Measurements from ENCODE around the gene ASB3.
"Not testable (repeated sequence)": the region's sequence is repeated elsewhere in the genome, so short reads cannot be mapped to it uniquely, and the experiment has no call there.

The ASB3 gene

GRCh38 chr2:53786705-53787613 is at the start of gene ASB3, which contains the start of gene ERLEC1:
ASB3 (minus strand) TSS chr2:53786953; CDS start chr2:53765572, 21,381 bp downstream.
ERLEC1 (plus strand) TSS chr2:53787044; CDS start chr2:53787211, 167 bp downstream.
- in situ Hi-C loops (cut with MboI; ENCODE audit: low sequenced_read_pairs), result no loop called here

GRCh38 chr2:53829980-53830290 is 43.2 kb upstream of the ASB3 start:
- in situ Hi-C loops (cut with MboI; ENCODE audit: low sequenced_read_pairs), result not testable (repeated sequence)

GRCh38 chr2:53829273-53829979 is 42.7 kb upstream of the ASB3 start:
- in situ Hi-C loops (cut with MboI; ENCODE audit: low sequenced_read_pairs), result no loop called here

GRCh38 chr2:53828331-53828730 is 41.6 kb upstream of the ASB3 start:
- in situ Hi-C loops (cut with MboI; ENCODE audit: low sequenced_read_pairs), result no loop called here

- in situ Hi-C loops (cut with MboI; ENCODE audit: low sequenced_read_pairs), result no loop called here
Measured at GRCh38 chr2:53827398-53828175, 40.8 kb upstream of the ASB3 start.

GRCh38 chr2:53826587-53827397 is 40.0 kb upstream of the ASB3 start:
- in situ Hi-C loops (cut with MboI; ENCODE audit: low sequenced_read_pairs), result no loop called here

- in situ Hi-C loops (cut with MboI; ENCODE audit: low sequenced_read_pairs), result no loop called here
Measured at GRCh38 chr2:53826030-53826410, 39.3 kb upstream of the ASB3 start.

GRCh38 chr2:53823639-53824038 is 36.9 kb upstream of the ASB3 start:
- in situ Hi-C loops (cut with MboI; ENCODE audit: low sequenced_read_pairs), result not testable (repeated sequence)

- in situ Hi-C loops (cut with MboI; ENCODE audit: low sequenced_read_pairs), result no loop called here
Measured at GRCh38 chr2:53821810-53822209, 35.1 kb upstream of the ASB3 start.

GRCh38 chr2:53820711-53821110 is 34.0 kb upstream of the ASB3 start:
- in situ Hi-C loops (cut with MboI; ENCODE audit: low sequenced_read_pairs), result no loop called here

- in situ Hi-C loops (cut with MboI; ENCODE audit: low sequenced_read_pairs), result no loop called here
Measured at GRCh38 chr2:53820048-53820447, 33.3 kb upstream of the ASB3 start.

GRCh38 chr2:53819634-53820033 is 32.9 kb upstream of the ASB3 start:
- in situ Hi-C loops (cut with MboI; ENCODE audit: low sequenced_read_pairs), result no loop called here

GRCh38 chr2:53818854-53819435 is 32.2 kb upstream of the ASB3 start:
- in situ Hi-C loops (cut with MboI; ENCODE audit: low sequenced_read_pairs), result no loop called here

GRCh38 chr2:53813151-53813550 is 26.4 kb upstream of the ASB3 start:
- in situ Hi-C loops (cut with MboI; ENCODE audit: low sequenced_read_pairs), result no loop called here

GRCh38 chr2:53811601-53812000 is 24.8 kb upstream of the ASB3 start:
- in situ Hi-C loops (cut with MboI; ENCODE audit: low sequenced_read_pairs), result no loop called here

GRCh38 chr2:53802617-53803151 is 15.9 kb upstream of the ASB3 start:
- in situ Hi-C loops (cut with MboI; ENCODE audit: low sequenced_read_pairs), result no loop called here

GRCh38 chr2:53801547-53801946 is 14.8 kb upstream of the ASB3 start:
- in situ Hi-C loops (cut with MboI; ENCODE audit: low sequenced_read_pairs), result no loop called here

GRCh38 chr2:53793821-53794220 is 7.1 kb upstream of the ASB3 start:
- in situ Hi-C loops (cut with MboI; ENCODE audit: low sequenced_read_pairs), result no loop called here

GRCh38 chr2:53793261-53793660 is 6.5 kb upstream of the ASB3 start:
- in situ Hi-C loops (cut with MboI; ENCODE audit: low sequenced_read_pairs), result no loop called here

Data from HL-60/S4 (cell line).